Omental fat pad (tissue), 4 donors: ENCODE measurements around the gene TIAM2. TPM values are rescaled to one million over a fixed set of nuclear protein-coding genes. Genes with fewer than 3 reads are reported as not detected.

Source experiments
- ATAC-seq: fragments of 150-250 bp; one replicate; pipeline ENCODE4 v1.9.1; 2016; ENCODE audit warnings: mild to moderate bottlenecking, moderate library complexity; ENCODE audit not compliant: low FRiP score
- DNase-seq: peaks from one replicate; pipeline ENCODE4 v3.0.0-alpha.2; 2019; ENCODE audit warnings: low spot score
- CTCF ChIP-seq, 3 donors: fragments of 450-650 bp; IDR thresholded peaks; one replicate each; pipeline ENCODE4 v1.5.1; 2016 to 2017; ENCODE audit warnings: antibody characterized with exemption in 3 of 3, mild to moderate bottlenecking in 3 of 3, moderate library complexity in 2 of 3
- total RNA-seq, 4 donors: library from RNA; depleted of rRNA; stranded (reverse); fragments of >200 nt; gene quantifications; one replicate each; pipeline ENCODE4 v1.1.0, GENCODE V29; 2016

The TIAM2 gene
- total RNA-seq, 4 donors from 2014 or later: 4.8 to 10.6 (median 6.4) TPM

DNA sequence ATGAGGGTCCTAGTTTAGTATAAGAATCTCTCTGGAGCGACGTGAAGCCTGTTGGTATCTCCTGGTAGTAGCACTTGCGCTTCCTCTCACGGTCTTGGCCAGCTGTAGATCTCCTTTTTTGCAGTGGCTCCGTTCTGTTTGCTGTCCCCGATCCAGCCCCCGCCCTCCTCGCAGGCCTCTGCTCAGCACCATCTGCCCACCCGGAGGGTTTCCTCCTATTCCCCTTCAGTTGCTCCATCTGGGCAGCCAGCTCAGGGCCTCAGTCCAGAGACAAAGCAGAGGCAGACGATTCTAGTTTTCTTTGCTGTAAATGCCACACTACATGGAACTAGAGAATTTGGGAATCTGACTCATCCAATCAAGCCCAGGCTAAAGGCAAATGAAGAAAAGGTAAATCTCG lies 126.6 kb downstream of the TIAM2 start:
- no peak for ATAC-seq
- DNase-seq: no peak
- no peak for TF ChIP-seq CTCF (IDR thresholded peaks at IDR 0.05)

DNA sequence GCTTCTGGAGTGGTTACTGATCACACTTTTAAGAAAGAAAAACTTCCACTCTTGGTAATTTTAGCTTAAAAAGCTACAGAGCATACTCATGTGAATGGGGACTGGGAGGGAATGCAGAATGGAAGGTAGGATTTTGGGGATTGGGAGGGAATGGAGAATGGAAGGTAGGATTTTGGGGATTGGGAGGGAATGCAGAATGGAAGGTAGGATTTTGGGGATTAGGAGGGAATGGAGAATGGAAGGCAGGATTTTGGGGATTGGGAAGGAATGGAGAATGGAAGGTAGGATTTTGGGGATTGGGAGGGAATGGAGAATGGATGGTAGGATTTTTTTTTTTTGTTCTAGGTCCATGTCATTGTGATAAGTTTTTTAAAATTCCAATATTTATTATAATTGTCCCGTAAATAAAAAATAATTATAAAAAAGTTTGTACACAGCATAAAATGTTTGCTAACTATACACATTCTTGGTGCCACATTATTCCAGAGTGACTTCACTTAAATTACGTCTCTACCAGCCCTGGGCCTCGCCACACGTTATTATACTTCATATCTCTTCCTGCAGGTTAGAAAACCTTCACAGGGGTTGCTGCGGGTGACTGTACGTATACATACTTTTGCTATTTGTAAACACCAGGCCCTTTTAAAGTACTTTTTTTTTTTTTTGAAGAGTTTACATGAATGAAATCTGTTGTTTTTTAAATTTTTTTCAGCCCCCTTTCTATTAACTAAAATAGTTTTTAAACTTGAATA lies 127.3 kb downstream of the TIAM2 start:
- no peak for DNase-seq
- no peak for ATAC-seq
- no peak for TF ChIP-seq CTCF (IDR thresholded peaks at IDR 0.05)

GRCh38 chr6:155123520-155123919 lies 128.4 kb downstream of the TIAM2 start:
- ATAC-seq (no peak), DNase-seq (no peak)
- TF ChIP-seq CTCF (IDR thresholded peaks at IDR 0.05): no peak

DNA sequence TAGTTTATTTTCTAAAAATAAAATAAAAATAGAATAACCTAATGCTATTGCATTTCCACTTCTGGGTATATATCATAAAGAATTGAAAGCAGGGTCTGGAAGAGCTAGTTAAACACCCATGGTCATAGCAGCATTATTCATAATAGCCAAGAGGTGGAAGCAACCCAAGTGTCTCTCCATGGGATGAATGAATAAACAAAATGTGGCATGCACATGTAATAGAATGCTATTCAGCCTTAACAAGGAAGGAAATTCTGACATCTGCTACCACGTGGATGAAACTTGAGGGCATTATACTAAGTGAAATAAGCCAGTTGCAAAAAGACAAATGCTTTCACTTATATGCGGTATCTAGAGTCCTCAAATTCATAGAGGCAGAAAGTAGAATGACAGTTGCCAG lies 130.8 kb downstream of the TIAM2 start:
- DNase-seq (no peak), ATAC-seq (no peak)
- no peak for TF ChIP-seq CTCF (IDR thresholded peaks at IDR 0.05)

DNA sequence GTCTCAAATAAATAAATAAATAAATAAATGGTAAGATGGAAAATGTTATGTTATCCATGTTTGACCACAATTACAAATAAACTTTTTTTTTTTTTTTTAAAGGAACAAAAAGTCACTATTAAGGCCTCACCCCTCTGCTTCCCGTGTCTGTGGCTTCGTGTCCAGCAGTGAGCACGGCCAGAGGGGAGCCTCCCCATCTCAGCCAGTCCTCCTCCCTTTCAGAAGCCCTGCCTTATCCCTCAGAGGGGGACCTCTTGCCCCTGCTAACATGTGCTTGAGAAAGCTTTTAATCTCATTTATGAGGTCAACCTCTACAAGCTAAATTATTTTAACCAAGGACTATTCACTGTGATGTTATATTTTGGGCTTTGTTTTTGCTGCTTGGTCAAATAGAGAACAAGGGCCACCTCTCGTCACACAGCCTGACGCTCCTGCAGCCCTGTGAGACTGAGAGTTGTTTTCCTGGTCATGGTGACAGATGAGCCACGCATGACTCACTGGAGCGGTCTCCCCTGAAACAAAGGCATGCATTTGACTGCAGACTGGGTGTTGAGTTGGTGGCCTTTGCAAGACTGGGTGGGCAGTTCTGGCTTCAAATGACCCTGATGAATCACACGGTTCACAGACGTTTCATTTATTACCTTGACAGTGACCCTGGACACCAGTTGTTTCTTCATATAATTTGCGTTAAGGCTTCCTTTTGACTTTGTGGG lies 131.8 kb downstream of the TIAM2 start:
- no peak for TF ChIP-seq CTCF (IDR thresholded peaks at IDR 0.05)
- no peak for DNase-seq
- ATAC-seq: no peak

GRCh38 chr6:155128977-155129376 lies 133.9 kb downstream of the TIAM2 start:
- ATAC-seq (no peak), DNase-seq (no peak)
- TF ChIP-seq CTCF (IDR thresholded peaks at IDR 0.05): no peak

DNA sequence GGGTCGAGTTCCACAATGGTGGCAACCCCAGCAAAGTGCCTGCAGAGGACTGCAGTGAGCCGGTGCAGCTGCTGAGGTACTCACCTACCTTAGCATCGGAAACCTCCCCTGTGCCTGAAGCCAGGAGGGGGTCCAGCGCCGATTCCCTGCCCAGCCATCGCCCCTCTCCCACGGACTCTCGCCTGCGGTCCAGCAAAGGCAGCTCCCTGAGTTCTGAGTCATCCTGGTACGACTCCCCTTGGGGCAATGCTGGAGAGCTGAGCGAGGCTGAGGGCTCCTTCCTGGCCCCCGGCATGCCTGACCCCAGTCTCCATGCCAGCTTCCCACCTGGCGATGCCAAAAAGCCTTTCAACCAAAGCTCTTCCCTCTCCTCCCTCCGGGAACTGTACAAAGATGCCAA lies 134.6 kb downstream of the TIAM2 start:
- ATAC-seq (no peak), DNase-seq (no peak)
- TF ChIP-seq CTCF (IDR thresholded peaks at IDR 0.05): no peak
